ENCODE data around the gene CCDC102B. TPM values are rescaled to one million over a fixed set of nuclear protein-coding genes. Genes with fewer than 3 reads are reported as not detected.

The CCDC102B gene
- polyA plus RNA-seq, 1 donor from 2014 or later, result 8.7 TPM

- H3K9me2 ChIP-seq (ENCODE audit: insufficient read depth, low read length), result no peaks in the 10 kb centered on the region
- no peaks in the 10 kb centered on the region for H3K36me3 ChIP-seq (ENCODE audit: insufficient read depth, low read length)
- H3K9ac ChIP-seq (ENCODE audit: low read length), result no peak overlapping the region
- H3K27me3 ChIP-seq (ENCODE audit: insufficient read depth, low read depth, low read length), result no peaks in the 10 kb centered on the region
- H3K79me2 ChIP-seq (replicated peaks; ENCODE audit: insufficient read depth, low read length), result no peaks in the 10 kb centered on the region
- no peaks in the 10 kb centered on the region for H3F3A ChIP-seq (ENCODE audit: insufficient read depth, low read length, poor library complexity, severe bottlenecking)
- no peak overlapping the region for H3K27ac ChIP-seq (ENCODE audit: low read length)
- no peaks in the 10 kb centered on the region for H3K9me3 ChIP-seq (ENCODE audit: low read length)
- H4K20me1 ChIP-seq (ENCODE audit: insufficient read depth), result no peaks in the 10 kb centered on the region
- no peak overlapping the region for H3K4me2 ChIP-seq (ENCODE audit: low read length)
- TF ChIP-seq REST (IDR thresholded peaks at IDR 0.05; ENCODE audit: borderline replicate concordance) (no peak), MXI1 (conservative IDR thresholded peaks at IDR 0.05; ENCODE audit: poor library complexity, severe bottlenecking) (no peak)
- no peak overlapping the region for H3K4me3 ChIP-seq (ENCODE audit: low read length)
- no peak overlapping the region for H2AFZ ChIP-seq (ENCODE audit: low read depth, low read length)
Observed at GRCh38 chr18:68803356-68803755, 5.5 kb downstream of the CCDC102B start.

- H3K9me3 ChIP-seq (ENCODE audit: low read length), result no peaks in the 10 kb centered on the region
- TF ChIP-seq RAD21 (conservative IDR thresholded peaks at IDR 0.05) (no peak), CTCF (IDR thresholded peaks at IDR 0.05; ENCODE audit: poor library complexity, severe bottlenecking) (no peak), SMC3 (conservative IDR thresholded peaks at IDR 0.05; ENCODE audit: poor library complexity) (no peak), REST (IDR thresholded peaks at IDR 0.05; ENCODE audit: borderline replicate concordance) (no peak), TAF1 (IDR thresholded peaks at IDR 0.05; ENCODE audit: low read depth) (no peak), POLR2AphosphoS5 (IDR thresholded peaks at IDR 0.05) (no peak), EP300 (conservative IDR thresholded peaks at IDR 0.05; ENCODE audit: poor library complexity, severe bottlenecking) (no peak), MXI1 (conservative IDR thresholded peaks at IDR 0.05; ENCODE audit: poor library complexity, severe bottlenecking) (no peak), EZH2 (IDR thresholded peaks at IDR 0.05; ENCODE audit: borderline replicate concordance, insufficient read depth, low read length, poor library complexity, severe bottlenecking) (no peak)
- no peak overlapping the region for H3K4me2 ChIP-seq (ENCODE audit: low read length)
- H3F3A ChIP-seq (ENCODE audit: insufficient read depth, low read length, poor library complexity, severe bottlenecking), result no peaks in the 10 kb centered on the region
- H3K27me3 ChIP-seq (ENCODE audit: insufficient read depth, low read depth, low read length), result no peaks in the 10 kb centered on the region
- no peak overlapping the region for H3K9ac ChIP-seq (ENCODE audit: low read length)
- no peaks in the 10 kb centered on the region for H3K79me2 ChIP-seq (replicated peaks; ENCODE audit: insufficient read depth, low read length)
- H4K20me1 ChIP-seq (ENCODE audit: insufficient read depth), result no peaks in the 10 kb centered on the region
- no peak overlapping the region for H2AFZ ChIP-seq (ENCODE audit: low read depth, low read length)
- H3K36me3 ChIP-seq (ENCODE audit: insufficient read depth, low read length), result no peaks in the 10 kb centered on the region
- no peak overlapping the region for H3K4me3 ChIP-seq (ENCODE audit: low read length)
- no peak overlapping the region for H3K27ac ChIP-seq (ENCODE audit: low read length)
- H3K9me2 ChIP-seq (ENCODE audit: insufficient read depth, low read length), result no peaks in the 10 kb centered on the region
Observed at GRCh38 chr18:68817584-68817983, 19.7 kb downstream of the CCDC102B start.

Measured in neural cell (in vitro differentiated cells).